Calu3 (cell line): Measurements from ENCODE around the gene PCDH12. TPM values are rescaled to one million over a fixed set of nuclear protein-coding genes. Genes with fewer than 3 reads are reported as not detected.

ENCODE experiments used
- BruUV-seq: library from RNA; stranded (reverse); fragments of 400-500 nt; replicated peaks from 2 replicates; lab custom pipeline; 2021; lab: Mats Ljungman, UMichigan
- CTCF ChIA-PET: fragments of 300-600 bp; sonication (Branson Sonifier 250); formaldehyde crosslinking; loops from one replicate; lab custom pipeline; 2022; ENCODE audit warnings: antibody characterized with exemption; lab: Charles Lee
- DNase-seq: peaks from one replicate; pipeline ENCODE4 v3.0.0; 2022
- H3K27ac Mint-ChIP-seq: one replicate; pipeline ENCODE4 v1.8.0; 2022; ENCODE audit warnings: mixed read lengths; ENCODE audit not compliant: unreplicated experiment
- H3K27me3 Mint-ChIP-seq: one replicate; pipeline ENCODE4 v1.8.0; 2022; ENCODE audit warnings: mixed read lengths; ENCODE audit not compliant: unreplicated experiment
- H3K36me3 Mint-ChIP-seq: one replicate; pipeline ENCODE4 v1.8.0; 2022; ENCODE audit warnings: mild to moderate bottlenecking, moderate library complexity, mixed read lengths; ENCODE audit not compliant: insufficient read depth, unreplicated experiment
- H3K4me1 Mint-ChIP-seq: one replicate; pipeline ENCODE4 v1.8.0; 2022; ENCODE audit warnings: mild to moderate bottlenecking, low read depth, mixed read lengths; ENCODE audit not compliant: unreplicated experiment
- H3K4me3 Mint-ChIP-seq: one replicate; pipeline ENCODE4 v1.8.0; 2022; ENCODE audit warnings: mild to moderate bottlenecking, low read depth, moderate library complexity, mixed read lengths; ENCODE audit not compliant: unreplicated experiment
- H3K9me3 Mint-ChIP-seq: one replicate; pipeline ENCODE4 v1.8.0; 2022; ENCODE audit warnings: low read depth, mixed read lengths; ENCODE audit not compliant: unreplicated experiment
- CTCF ChIP-seq: fragments of 200-600 bp; IDR thresholded peaks from one replicate; pipeline ENCODE4 v1.8.0; 2022; ENCODE audit warnings: antibody characterized with exemption; ENCODE audit not compliant: unreplicated experiment
- intact Hi-C: fragments of 100-400 bp; cut with micrococcal nuclease; formaldehyde crosslinking; loops from one replicate; pipeline ENCODE4 v1.10.0; 2022; ENCODE audit not compliant: unreplicated experiment
- total RNA-seq: library from RNA; stranded (reverse); gene quantifications from 2 replicates; pipeline ENCODE4 v1.2.3, GENCODE V29; 2022

PCDH12 gene
- total RNA-seq, 1 experiment from 2014 or later, result not detected

- CTCF ChIA-PET, result no interaction called here
- no peak for DNase-seq
- peaks cover 20% of the 10 kb centered on the region for H3K36me3 Mint-ChIP-seq
- H3K27me3 Mint-ChIP-seq, result no peaks in the 10 kb centered on the region
- H3K27ac Mint-ChIP-seq, result no peak overlapping the region
- H3K9me3 Mint-ChIP-seq, result no peaks in the 10 kb centered on the region
- no TSS peak for BruUV-seq
- TF ChIP-seq CTCF, result no peak
- H3K4me1 Mint-ChIP-seq, result peaks cover 15% of the 10 kb centered on the region
- intact Hi-C loops, result no loop called here
- H3K4me3 Mint-ChIP-seq, result no peak overlapping the region
Measured at GRCh38 chr5:141965071-141965470, 7.1 kb upstream of the PCDH12 start.

GRCh38 chr5:141963701-141964100 lies 5.7 kb upstream of the PCDH12 start:
- Mint-ChIP-seq H3K4me1 (peaks cover 6% of the 10 kb centered on the region), H3K27me3 (peaks cover 5% of the 10 kb centered on the region), H3K36me3 (peaks cover 6% of the 10 kb centered on the region), H3K4me3 (no peak overlapping the region), H3K27ac (no peak overlapping the region), H3K9me3 (no peaks in the 10 kb centered on the region)
- no peak for DNase-seq
- CTCF ChIA-PET, result interaction anchor here (1.4 kb wide), 1 partner anchor 299 kb away, joined by 3 read pairs; no protein-coding TSS in a partner anchor
- no peak for TF ChIP-seq CTCF
- BruUV-seq, result no TSS peak
- intact Hi-C loops, result no loop called here

- no peak for TF ChIP-seq CTCF
- H3K9me3 Mint-ChIP-seq, result no peaks in the 10 kb centered on the region
- DNase-seq, result no peak
- CTCF ChIA-PET, result interaction anchor here (0.7 to 2.9 kb wide), 19 partner anchors 8 to 297 kb away, joined by 3 to 95 read pairs (median 4); partner anchors contain the start of genes DELE1, PCDH1 and RNF14
- H3K27me3 Mint-ChIP-seq, result peaks cover 14% of the 10 kb centered on the region
- no peaks in the 10 kb centered on the region for H3K36me3 Mint-ChIP-seq
- H3K4me1 Mint-ChIP-seq, result no peaks in the 10 kb centered on the region
- intact Hi-C loops, result no loop called here
- no peak overlapping the region for H3K27ac Mint-ChIP-seq
- no peak overlapping the region for H3K4me3 Mint-ChIP-seq
- BruUV-seq, result no TSS peak
Measured at GRCh38 chr5:141961466-141961865, 3.5 kb upstream of the PCDH12 start.

- no TSS peak for BruUV-seq
- Mint-ChIP-seq H3K9me3 (no peaks in the 10 kb centered on the region), H3K27ac (no peak overlapping the region), H3K27me3 (peaks cover 14% of the 10 kb centered on the region), H3K4me3 (no peak overlapping the region), H3K4me1 (no peaks in the 10 kb centered on the region), H3K36me3 (no peaks in the 10 kb centered on the region)
- DNase-seq, result peak; percentile 91
- intact Hi-C loops, result loop anchor here (1.0 kb wide), 3 partner anchors 71 to 295 kb away; no protein-coding TSS in a partner anchor
- CTCF ChIA-PET, result interaction anchor here (0.7 to 2.9 kb wide), 25 partner anchors 8 to 369 kb away, joined by 3 to 95 read pairs (median 4); partner anchors contain the start of genes DELE1, PCDH1 and RNF14
- peak; percentile 86 for TF ChIP-seq CTCF
Measured at GRCh38 chr5:141960449-141961323, 2.7 kb upstream of the PCDH12 start.
